Stimulated activated naive B cell treated with anti-CD40 and anti-IgM and Interleukin-4, amounts not matched to agents 10 μg/mL and 1 μg/mL and 100 μg/mL, for 72 hours (primary cell): ENCODE data around the gene RFX1.

Experiments used
- ATAC-seq, 2 donors: fragments of 150-1000 bp; cut with Tn5 transposase; replicated peaks; 2 replicates each; pipeline ENCODE4 v1.10.0; 2021; ENCODE audit warnings: moderate library complexity in 1 of 2
- DNase-seq: peaks from one replicate; pipeline ENCODE4 v3.0.0; 2021
- H3K27ac Mint-ChIP-seq: one replicate; pipeline ENCODE4 v1.8.0; 2022; ENCODE audit warnings: mild to moderate bottlenecking, mixed read lengths
- H3K27me3 Mint-ChIP-seq, 2 donors: one replicate each; pipeline ENCODE4 v1.8.0; 2022; ENCODE audit warnings: mixed read lengths in 2 of 2
- H3K36me3 Mint-ChIP-seq, 2 donors: one replicate each; pipeline ENCODE4 v1.8.0; 2022; ENCODE audit warnings: mixed read lengths in 2 of 2, mild to moderate bottlenecking in 1 of 2
- H3K4me1 Mint-ChIP-seq, 2 donors: one replicate each; pipeline ENCODE4 v1.8.0; 2022; ENCODE audit warnings: mixed read lengths in 2 of 2, mild to moderate bottlenecking in 1 of 2
- H3K4me3 Mint-ChIP-seq, 2 donors: one replicate each; pipeline ENCODE4 v1.8.0; 2022; ENCODE audit warnings: mild to moderate bottlenecking in 2 of 2, mixed read lengths in 2 of 2, moderate library complexity in 1 of 2
- H3K9me3 Mint-ChIP-seq, 2 donors: one replicate each; pipeline ENCODE4 v1.8.0; 2022; ENCODE audit warnings: mixed read lengths in 2 of 2, mild to moderate bottlenecking in 1 of 2

RFX1 gene

DNA sequence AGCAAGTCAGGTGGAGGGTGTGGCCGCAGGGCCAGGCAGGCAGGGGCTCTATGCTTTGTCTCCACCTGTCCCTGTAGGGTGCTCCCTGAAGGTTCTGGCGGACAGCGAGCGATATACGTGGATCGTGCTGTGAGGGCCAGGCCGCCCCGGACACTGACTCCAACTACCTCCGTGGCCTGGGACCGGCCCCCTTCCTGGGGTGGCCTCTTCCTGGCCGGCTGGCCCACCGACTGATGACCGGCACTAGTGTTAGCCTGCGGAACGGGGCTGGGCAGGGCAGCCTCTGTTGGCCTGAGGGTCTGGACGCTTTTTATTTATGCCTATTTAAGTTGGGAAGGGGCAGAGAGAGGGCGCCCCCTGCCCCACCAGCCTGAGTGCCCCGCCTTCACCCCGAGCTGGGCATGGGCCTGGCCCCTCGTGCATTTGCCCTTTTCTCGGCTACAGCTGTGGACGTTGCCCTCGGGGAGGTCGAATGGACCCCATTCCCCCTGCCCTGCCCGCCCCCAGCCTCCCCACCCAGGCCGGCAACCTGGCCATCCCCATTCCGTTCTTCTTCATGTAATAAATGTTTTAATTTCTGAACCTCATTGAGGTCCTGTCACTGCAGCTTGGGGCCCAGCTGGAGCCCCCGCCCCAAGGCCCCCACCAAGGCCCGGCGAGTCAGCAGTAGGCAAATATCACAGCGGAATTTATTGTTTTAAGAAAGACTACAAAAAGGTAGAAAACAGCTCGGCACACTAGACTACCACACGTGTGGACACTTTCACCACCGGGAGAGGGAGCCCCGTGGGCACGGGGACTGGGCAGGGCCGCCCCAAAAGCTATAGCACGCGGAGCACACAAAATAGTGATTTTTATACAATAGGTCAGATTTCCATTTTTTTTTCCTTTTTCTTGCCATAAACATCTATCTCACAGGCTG is 45.0 kb downstream of the RFX1 start:
- peak overlapping the region; percentile 85 for H3K27ac Mint-ChIP-seq
- ATAC-seq, result no peak
- peaks cover 21 to 36% of the 10 kb centered on the region in 2 donors for H3K36me3 Mint-ChIP-seq
- H3K9me3 Mint-ChIP-seq, result no peaks in the 10 kb centered on the region
- no peaks in the 10 kb centered on the region for H3K27me3 Mint-ChIP-seq
- no peak overlapping the region for H3K4me3 Mint-ChIP-seq
- no peak for DNase-seq
- no peaks in the 10 kb centered on the region for H3K4me1 Mint-ChIP-seq

DNA sequence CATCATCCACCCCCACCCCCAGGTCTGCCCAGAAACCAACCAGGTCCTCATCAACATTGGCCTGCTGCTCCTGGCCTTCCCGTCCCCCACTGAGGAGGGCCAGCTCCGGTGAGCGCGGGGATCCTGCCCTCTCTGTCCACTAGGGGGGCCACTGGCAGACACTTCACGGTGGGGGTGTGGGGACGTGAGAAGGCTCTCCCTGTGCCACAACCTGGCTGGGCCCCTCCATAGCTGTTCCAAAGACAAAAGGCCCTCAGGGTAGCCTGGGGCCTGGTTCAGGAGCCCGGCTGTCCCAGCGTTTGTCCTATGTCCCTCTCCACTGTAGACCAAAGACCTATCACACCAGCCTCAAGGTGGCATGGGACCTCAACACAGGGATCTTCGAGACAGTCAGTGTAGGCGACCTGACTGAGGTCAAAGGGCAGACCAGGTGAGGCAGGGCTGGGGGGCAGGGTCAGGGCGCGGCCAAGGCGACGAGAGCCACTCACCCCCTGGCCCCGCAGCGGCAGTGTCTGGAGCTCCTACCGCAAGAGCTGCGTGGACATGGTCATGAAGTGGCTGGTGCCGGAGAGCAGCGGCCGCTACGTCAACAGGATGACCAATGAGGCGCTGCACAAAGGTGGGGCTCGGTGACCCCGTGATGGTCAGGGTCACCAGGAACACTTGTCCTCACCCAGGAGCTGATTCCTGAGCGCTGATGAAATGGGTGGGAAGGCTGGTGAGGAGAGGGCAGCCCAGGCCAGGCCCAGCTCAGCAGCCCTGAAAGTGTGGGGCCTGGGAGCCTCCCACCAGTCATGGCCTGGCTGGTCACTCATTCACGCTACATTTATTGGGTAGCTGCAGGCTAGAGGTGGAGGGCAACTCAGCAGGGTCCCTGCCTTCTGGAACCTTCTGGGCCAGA is 45.9 kb downstream of the RFX1 start:
- H3K27me3 Mint-ChIP-seq, result no peaks in the 10 kb centered on the region
- H3K4me1 Mint-ChIP-seq, result no peaks in the 10 kb centered on the region
- peaks cover 26 to 42% of the 10 kb centered on the region in 2 donors for H3K36me3 Mint-ChIP-seq
- peak overlapping the region; percentile 63 for H3K27ac Mint-ChIP-seq
- no peak overlapping the region for H3K4me3 Mint-ChIP-seq
- DNase-seq, result no peak
- no peaks in the 10 kb centered on the region for H3K9me3 Mint-ChIP-seq
- peak in 1 of 2 donors; percentile 60 for ATAC-seq

DNA sequence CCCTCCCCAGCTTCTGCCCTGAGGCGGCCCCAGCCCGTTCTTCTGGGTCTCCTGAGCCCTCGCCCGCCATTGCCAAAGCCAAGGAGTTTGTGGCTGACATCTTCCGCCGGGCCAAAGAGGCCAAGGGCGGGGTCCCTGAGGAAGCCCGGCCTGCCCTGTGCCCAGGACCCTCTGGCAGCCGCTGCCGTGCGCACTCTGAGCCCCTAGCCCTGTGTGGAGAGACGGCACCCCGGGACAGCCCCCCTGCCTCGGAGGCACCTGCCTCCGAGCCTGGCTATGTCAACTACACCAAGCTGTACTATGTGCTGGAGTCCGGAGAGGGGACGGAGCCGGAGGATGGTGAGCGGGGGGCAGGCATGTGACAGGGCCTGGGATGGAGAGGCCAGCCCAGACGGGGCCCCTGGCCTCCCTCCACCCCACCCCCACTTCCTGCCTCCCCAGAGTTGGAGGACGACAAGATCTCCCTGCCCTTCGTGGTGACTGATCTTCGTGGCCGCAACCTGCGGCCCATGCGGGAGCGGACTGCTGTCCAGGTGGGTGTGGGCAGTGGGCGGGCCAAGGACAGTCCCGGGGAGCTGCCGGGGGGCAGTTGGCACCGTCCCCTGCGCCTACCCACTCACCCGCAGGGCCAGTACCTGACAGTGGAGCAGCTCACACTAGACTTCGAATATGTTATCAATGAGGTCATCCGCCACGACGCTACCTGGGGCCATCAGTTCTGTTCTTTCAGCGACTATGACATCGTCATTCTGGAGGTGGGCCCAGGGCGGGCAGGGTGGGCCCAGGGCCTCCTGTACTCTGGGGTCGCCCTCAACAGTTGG is 46.8 kb downstream of the RFX1 start:
- DNase-seq (no peak), ATAC-seq (no peak)
- Mint-ChIP-seq H3K9me3 (no peaks in the 10 kb centered on the region), H3K36me3 (peaks cover 29 to 40% of the 10 kb centered on the region in 2 donors), H3K4me3 (no peak overlapping the region), H3K27me3 (no peaks in the 10 kb centered on the region), H3K27ac (no peak overlapping the region), H3K4me1 (peaks cover 2 to 3% of the 10 kb centered on the region in 2 donors)

DNA sequence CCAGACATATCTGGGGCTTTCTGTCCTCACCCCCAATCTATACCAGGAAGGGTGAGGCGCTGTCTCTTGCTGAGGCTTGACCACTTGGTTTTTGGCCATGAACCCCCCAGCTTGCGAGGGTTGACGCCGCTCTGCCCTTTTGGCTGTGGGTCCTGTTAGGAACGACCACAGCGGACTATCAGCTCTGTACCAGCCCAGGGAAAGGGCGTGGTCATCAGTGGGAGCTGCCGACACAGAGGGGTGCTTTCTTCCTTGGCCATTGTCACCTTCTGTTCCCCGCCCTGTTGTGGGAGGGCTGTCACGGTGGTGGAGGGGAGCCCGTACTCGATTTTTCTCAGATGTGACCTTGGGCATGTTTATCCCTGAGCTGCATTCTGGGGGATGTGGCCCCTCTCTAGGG is 48.1 kb downstream of the RFX1 start:
- H3K36me3 Mint-ChIP-seq, result peaks cover 31 to 37% of the 10 kb centered on the region in 2 donors
- H3K27ac Mint-ChIP-seq, result no peak overlapping the region
- no peaks in the 10 kb centered on the region for H3K27me3 Mint-ChIP-seq
- DNase-seq, result no peak
- no peak overlapping the region for H3K4me3 Mint-ChIP-seq
- H3K9me3 Mint-ChIP-seq, result no peaks in the 10 kb centered on the region
- H3K4me1 Mint-ChIP-seq, result peaks cover 8 to 16% of the 10 kb centered on the region in 2 donors
- ATAC-seq, result no peak

DNA sequence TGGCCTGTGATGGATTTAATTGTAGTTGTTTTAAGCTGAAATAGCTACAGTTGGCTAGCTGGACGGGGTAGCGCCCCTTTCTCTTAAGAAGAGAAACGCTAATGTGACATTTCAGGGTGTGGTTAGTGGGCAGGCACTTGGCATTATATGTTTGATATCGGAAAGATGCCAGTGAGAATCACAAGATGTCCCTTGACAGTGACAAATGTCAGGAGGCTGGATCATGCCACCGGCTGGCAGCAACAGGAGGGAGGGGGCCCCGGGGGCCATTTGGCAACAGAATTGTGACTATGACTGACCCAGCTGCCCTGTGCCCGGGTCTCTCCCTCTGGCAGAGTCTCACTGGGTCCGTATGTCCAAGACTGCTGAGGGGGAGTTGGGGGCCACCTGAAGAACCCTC is 49.1 kb downstream of the RFX1 start:
- no peaks in the 10 kb centered on the region for H3K9me3 Mint-ChIP-seq
- no peak overlapping the region for H3K27ac Mint-ChIP-seq
- H3K36me3 Mint-ChIP-seq, result peaks cover 31 to 37% of the 10 kb centered on the region in 2 donors
- ATAC-seq (no peak), DNase-seq (no peak)
- no peak overlapping the region for H3K4me3 Mint-ChIP-seq
- no peaks in the 10 kb centered on the region for H3K27me3 Mint-ChIP-seq
- peaks cover 8 to 19% of the 10 kb centered on the region in 2 donors for H3K4me1 Mint-ChIP-seq

DNA sequence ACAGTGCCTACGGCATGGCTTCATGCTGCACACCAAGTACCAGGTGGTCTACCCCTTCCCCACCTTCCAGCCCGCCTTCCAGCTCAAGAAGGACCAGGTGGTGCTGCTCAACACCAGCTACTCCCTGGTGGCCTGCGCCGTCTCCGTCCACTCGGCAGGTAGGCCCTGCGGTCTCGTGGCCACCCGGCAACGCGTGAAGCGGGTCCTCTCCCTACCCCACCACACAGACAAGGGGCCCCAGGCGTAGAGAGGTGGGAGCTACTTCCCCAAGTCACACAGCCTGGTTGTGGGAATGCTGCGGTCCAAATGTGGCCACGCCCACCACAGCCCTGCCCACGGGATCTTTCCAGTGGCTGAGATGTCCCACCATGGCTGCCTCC is 49.8 kb downstream of the RFX1 start:
- Mint-ChIP-seq H3K27ac (no peak overlapping the region), H3K36me3 (peaks cover 27 to 33% of the 10 kb centered on the region in 2 donors), H3K27me3 (no peaks in the 10 kb centered on the region), H3K4me3 (no peak overlapping the region), H3K4me1 (peaks cover 10 to 24% of the 10 kb centered on the region in 2 donors), H3K9me3 (no peaks in the 10 kb centered on the region)
- ATAC-seq (no peak), DNase-seq (no peak)

DNA sequence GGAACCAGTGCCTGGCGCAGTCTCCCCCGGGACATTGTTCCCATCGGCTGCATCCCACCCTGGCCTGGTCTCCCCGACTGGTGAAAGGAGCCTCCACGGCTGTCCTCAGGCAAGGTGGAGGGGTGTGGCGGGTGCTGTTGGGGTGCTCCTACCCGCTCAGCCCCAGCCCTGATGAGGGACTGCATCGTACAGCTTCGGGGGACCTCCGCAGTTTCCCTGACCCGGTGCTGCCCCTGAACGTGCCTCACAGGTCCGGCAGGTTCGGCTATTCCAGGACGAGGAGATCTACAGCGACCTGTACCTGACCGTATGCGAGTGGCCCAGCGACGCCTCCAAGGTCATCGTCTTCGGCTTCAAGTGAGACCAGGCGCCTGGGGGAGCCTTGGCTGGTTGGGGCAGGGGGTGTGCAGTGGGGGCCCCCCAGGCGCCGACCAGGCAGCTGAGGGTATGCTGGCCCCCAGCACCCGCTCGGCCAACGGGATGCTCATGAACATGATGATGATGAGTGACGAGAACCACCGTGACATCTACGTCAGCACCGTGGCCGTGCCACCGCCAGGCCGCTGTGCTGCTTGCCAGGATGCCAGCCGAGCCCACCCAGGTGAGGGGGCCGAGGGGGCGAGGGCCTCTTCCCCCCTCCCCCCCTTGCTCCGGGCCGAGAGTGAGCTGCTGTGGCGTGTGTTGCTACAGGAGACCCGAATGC is 50.3 kb downstream of the RFX1 start:
- Mint-ChIP-seq H3K9me3 (no peaks in the 10 kb centered on the region), H3K4me1 (peaks cover 10 to 24% of the 10 kb centered on the region in 2 donors), H3K4me3 (no peak overlapping the region), H3K36me3 (peaks cover 25 to 31% of the 10 kb centered on the region in 2 donors), H3K27ac (no peak overlapping the region), H3K27me3 (no peaks in the 10 kb centered on the region)
- DNase-seq (no peak), ATAC-seq (no peak)

DNA sequence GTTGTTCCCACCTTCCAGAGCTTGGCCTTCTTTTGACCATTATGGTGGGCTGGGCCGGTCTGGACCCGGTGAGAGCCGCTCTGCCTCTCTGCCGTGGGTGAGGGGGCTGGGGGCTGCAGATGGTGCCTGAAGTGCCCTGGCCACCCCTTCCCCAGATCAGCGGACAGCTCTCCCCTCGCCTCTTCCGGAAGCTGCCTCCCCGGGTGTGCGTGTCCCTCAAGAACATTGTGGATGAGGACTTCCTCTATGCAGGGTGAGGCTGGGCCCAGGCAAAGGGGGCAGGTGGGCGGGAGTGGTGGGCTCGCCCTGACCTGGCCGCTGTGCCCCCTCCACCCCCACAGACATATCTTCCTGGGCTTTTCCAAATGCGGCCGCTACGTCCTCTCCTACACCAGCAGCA is 51.9 kb downstream of the RFX1 start:
- Mint-ChIP-seq H3K9me3 (no peaks in the 10 kb centered on the region), H3K27me3 (no peaks in the 10 kb centered on the region), H3K36me3 (peaks cover 21 to 22% of the 10 kb centered on the region in 2 donors), H3K4me1 (peaks cover 10 to 24% of the 10 kb centered on the region in 2 donors), H3K4me3 (peak overlapping the region; percentile 95 to 98), H3K27ac (no peak overlapping the region)
- ATAC-seq (no peak), DNase-seq (no peak)

DNA sequence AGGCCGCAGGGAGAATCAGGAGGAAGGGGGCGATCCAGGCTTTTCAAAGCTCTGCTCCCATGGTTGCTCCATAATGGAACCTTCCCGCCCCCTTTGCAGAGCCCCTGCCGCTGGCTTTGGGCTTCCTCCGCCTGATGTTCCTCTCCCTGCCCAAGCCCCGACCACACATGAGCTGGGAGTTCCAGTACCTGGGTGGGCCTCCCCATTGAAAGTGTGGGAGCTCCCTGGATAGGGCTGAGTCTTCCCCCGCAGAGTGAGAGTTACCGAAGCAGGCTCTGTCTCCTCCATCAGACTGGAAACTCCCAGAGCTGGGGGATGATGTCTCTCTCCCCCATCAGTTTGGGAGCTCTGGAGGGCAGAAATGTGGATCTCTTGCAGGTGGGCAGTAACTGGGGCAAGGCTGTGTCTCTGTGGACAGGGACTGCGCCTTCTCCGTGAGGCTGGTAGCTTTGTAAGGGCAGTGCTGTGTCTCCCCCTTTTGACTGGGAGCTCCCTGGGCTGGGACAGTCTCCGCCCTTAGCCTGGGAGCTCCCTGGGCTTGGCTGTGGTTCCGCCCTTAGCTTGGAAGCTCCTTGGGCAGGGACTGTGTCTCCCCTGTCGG is 53.1 kb downstream of the RFX1 start:
- DNase-seq, result no peak

DNA sequence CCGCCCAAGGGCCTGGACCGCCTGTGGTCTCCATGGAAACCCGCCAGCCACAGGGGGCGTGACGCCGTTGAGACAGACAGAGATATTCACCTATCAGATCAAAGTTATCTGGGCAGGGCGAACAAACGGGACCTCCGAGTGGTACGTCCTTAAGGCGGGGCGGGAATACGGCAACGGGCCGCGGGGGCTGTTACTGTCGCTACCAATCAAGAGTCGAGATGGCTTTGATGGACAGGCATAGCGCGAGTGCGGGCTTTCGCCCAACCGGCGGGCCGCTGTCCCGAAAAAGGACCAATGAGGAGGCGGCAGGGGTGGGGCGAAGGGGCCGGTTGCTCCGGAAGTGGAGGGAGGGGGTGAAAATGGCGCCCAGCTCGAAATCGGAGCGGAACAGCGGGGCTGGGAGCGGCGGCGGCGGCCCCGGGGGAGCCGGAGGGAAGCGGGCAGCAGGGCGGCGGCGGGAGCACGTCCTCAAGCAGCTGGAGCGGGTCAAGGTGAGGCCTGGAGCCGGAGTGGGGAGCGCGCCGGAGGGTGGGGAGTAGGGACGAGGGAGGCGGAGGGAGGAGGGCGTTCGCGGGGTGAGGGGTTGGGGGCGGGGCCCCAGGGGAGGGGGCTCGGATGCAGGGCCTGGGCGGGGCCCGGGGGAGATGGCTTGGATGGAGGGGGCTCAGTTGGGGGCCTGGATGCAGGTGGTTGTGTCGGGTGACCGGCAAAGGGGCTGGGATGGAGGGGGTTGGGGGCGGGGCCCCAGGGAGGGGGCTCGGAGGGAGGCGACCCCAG is 53.8 kb downstream of the RFX1 start, which contains the start of gene DCAF15:
DCAF15 (plus strand) TSS at position 356 of the 777 bp plus-strand sequence; CDS start at position 360, 4 bp downstream.
- Mint-ChIP-seq H3K9me3 (no peaks in the 10 kb centered on the region), H3K36me3 (peaks cover 15 to 18% of the 10 kb centered on the region in 2 donors), H3K4me1 (peaks cover 10 to 24% of the 10 kb centered on the region in 2 donors), H3K27ac (peak within 1 kb of the TSS; percentile 97), H3K4me3 (peak within 1 kb of the TSS; percentile 95 to 98), H3K27me3 (no peaks in the 10 kb centered on the region)
- ATAC-seq (peak; percentile 98 to 99), DNase-seq (peak; percentile 100)

More for the DNA sequence above, 53.1 kb downstream of the RFX1 start:
- Mint-ChIP-seq H3K4me3 (peak overlapping the region; percentile 95 to 98), H3K27me3 (no peaks in the 10 kb centered on the region), H3K9me3 (no peaks in the 10 kb centered on the region), H3K36me3 (peaks cover 16 to 18% of the 10 kb centered on the region in 2 donors), H3K4me1 (peaks cover 10 to 24% of the 10 kb centered on the region in 2 donors), H3K27ac (peak overlapping the region; percentile 90)
- no peak for ATAC-seq

DNA sequence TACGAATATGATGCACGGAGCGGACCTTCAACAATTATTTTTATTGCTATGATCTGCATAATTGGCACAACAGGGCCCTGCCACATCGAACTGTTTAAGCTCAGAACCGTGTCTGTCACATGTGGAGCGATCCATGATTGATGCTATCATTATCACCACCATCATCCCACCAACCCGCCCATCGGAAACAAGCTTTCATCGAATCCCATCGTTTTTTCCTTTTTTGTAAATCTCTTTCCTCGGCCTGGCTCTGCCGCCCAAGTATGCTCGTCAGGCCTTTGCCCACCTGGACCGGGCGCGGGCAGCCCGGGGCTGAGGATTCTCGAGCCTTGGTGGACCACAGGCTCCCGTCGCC is 54.3 kb downstream of the RFX1 start:
- peak overlapping the region; percentile 97 for H3K27ac Mint-ChIP-seq
- peaks cover 10 to 12% of the 10 kb centered on the region in 2 donors for H3K36me3 Mint-ChIP-seq
- DNase-seq (no peak), ATAC-seq (peak; percentile 14 to 16)
- H3K27me3 Mint-ChIP-seq, result no peaks in the 10 kb centered on the region
- H3K9me3 Mint-ChIP-seq, result no peaks in the 10 kb centered on the region
- H3K4me3 Mint-ChIP-seq, result peak overlapping the region; percentile 95 to 98
- H3K4me1 Mint-ChIP-seq, result peaks cover 10 to 24% of the 10 kb centered on the region in 2 donors

DNA sequence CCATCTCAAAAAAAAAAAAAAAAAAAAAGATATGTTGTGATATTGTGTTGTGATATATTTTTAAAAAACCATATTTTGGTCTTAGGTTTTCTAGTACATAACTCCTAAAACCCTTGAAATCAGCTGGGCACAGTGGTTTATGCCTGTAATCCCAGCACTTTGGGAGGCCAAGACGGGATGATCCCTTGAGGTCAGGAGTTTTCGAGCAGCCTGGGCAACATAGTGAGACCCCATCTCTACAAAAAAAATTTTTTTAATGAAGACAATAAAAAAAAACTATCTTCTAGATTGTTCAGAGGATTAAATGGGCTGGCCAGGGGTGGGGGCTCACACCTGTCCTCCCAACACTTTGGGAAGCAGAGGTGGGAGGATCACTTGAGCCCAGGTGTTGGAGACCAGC is 55.1 kb downstream of the RFX1 start:
- H3K27me3 Mint-ChIP-seq, result no peaks in the 10 kb centered on the region
- no peak for ATAC-seq
- no peaks in the 10 kb centered on the region for H3K9me3 Mint-ChIP-seq
- DNase-seq, result no peak
- no peak overlapping the region for H3K27ac Mint-ChIP-seq
- peaks cover 10 to 24% of the 10 kb centered on the region in 2 donors for H3K4me1 Mint-ChIP-seq
- H3K36me3 Mint-ChIP-seq, result peaks cover 6 to 9% of the 10 kb centered on the region in 2 donors
- no peak overlapping the region for H3K4me3 Mint-ChIP-seq
